ENCODE measurements around the gene EXPH5. TPM values are rescaled to one million over a fixed set of nuclear protein-coding genes. Genes with fewer than 3 reads are reported as not detected.
"Not testable (repeated sequence)": the region's sequence is repeated elsewhere in the genome, so short reads cannot be mapped to it uniquely, and the experiment has no call there.

EXPH5 gene, protein sequence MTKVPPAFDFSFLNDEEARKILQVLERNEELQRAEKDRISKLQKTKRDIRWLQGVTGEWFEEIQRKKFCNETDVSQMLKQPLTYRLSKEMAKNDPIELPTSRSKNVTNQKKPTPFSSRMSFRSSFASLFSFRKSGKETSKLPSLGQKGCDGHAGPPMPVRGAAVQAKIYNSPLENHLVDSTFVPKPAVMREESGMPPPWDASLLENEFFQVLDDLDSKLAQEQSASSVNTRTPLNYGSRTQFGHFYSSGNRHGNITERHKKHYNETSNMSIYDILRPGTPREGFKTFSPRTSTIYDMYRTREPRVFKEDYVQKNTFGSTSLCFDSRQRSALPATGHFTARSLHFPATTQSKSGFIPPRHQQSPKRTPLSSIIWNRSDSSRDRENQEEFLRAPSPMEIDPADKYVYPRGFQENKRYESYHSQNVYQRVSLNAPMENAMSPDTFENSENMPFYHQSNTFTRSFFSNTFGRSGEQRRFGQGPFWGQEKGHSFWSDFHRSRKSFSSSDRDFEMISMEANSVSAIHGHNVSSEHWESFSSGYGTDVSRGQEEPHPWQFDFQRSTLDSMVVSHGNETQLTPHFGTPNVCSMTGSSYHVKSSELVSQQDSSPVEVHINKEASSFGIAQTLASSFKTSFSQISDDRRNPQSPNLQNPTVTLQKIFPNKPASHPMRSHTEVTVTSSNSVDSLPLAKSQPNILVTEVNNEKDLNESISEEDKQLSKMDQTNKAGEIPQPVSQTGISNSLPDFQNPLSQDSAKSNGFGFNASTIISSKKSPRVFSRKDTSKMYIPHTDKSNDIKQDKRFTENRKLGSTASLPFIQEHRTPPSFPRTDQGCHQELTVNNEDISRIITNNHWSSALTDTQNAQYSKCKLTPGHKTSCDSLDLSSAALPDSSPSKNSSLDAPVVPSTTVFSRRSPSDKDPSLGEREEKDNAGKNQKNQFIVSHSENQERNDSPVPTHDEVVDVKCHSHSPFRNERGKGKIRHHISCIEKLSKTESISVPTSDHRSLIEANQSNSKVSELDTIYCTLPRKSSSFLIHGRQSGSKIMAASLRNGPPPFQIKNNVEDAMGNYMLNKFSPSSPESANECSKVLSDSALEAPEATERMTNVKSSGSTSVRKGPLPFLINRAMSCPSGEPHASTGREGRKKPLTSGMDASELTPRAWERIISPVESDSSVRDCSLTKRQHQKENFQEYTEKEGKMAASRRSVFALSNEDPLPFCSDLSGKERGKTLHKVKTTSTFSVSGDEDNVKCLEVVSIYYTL (N-terminal part only)
- total RNA-seq, result 0.09 TPM in 1 of 2 replicates, not detected in the other
- polyA plus RNA-seq, result 0.02 and 0.03 TPM in 2 replicates
- polyA plus RNA-seq (2011; cell fraction: cytosol; rRNA removed), result 0.01 TPM in 1 of 2 replicates, not detected in the other
- 0.03 TPM in 1 of 2 replicates, not detected in the other for polyA plus RNA-seq (2011; cell fraction: nucleus; rRNA removed)
- polyA plus RNA-seq (2012), result not detected in 2 replicates
- 0.02 and 0.12 TPM in 2 replicates for polyA minus RNA-seq
- polyA minus RNA-seq (2011; cell fraction: cytosol; rRNA and poly(A)+ RNA removed), result 2.3 TPM
- 0.10 and 0.24 TPM in 2 replicates for polyA minus RNA-seq (2011; cell fraction: nucleus; rRNA and poly(A)+ RNA removed)
- Bru-seq, nascent RNA, result percentile 15 among the genes with signal in this experiment
- percentile 16 among the genes with signal in this experiment for BruChase-seq, experiment 1, labeled RNA remaining after a 6-hour chase
- BruChase-seq, experiment 2, labeled RNA remaining after a 2-hour chase, result percentile 16 among the genes with signal in this experiment
- long read RNA-seq, result 0 reads

DNA sequence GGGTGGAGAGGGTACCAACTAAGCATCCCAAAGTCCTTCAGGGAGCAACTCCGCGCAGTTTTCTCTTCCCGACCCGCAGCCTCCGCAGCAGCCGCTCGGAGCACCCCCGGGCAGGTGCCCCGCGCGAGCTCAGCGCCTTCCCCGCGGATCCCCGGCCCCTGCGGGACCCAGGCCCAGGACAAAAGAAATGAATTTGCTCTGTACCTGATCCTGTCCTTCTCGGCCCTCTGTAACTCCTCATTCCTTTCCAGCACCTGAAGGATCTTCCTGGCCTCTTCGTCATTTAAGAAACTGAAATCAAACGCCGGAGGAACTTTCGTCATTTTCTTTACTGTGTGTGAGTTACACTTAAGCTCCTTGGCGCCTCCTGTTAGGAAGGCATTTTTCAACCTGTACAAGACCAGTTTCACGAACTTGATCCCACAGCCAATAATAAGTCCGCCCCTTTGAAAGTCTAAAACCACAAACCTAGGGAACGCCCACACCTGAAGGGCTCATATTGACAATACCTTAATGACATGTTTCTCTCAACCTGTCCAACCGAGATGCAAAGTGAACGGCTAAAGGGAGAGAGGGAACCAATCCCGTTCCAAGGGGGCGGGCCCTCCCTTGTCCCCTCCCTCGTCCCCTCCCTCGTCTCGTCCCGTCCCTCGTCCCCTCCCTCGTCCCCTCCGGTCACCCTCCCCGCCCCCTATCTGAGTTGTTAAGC, at the start of gene EXPH5:
Gene EXPH5, minus strand, starts transcription at position 555 of the 709 bp plus-strand sequence. Its CDS starts 232 bp downstream, at position 323.
- CTCF ChIA-PET, result interaction anchor here (0.5 to 1.9 kb wide), 5 partner anchors 14 to 476 kb away, joined by 3 to 6 read pairs (median 3); no protein-coding TSS in a partner anchor
- Histone ChIP-seq H3K36me3 (ENCODE audit: control insufficient read depth in 2 of 2, extremely low read depth in 1 of 2, insufficient read depth in 2 of 2, low read length in 2 of 2) (no peaks in the 10 kb centered on the region), H3K9ac (replicated peaks; ENCODE audit: extremely low read depth, insufficient read depth, low read length) (peak within 1 kb of the TSS; percentile 52), H3K4me1 (ENCODE audit: control insufficient read depth, extremely low read depth, insufficient read depth, low read length) (peaks cover 3% of the 10 kb centered on the region), H2AFZ (ENCODE audit: low read depth, low read length) (peak within 1 kb of the TSS; percentile 92), H3K9me3 (replicated peaks; ENCODE audit: control insufficient read depth, insufficient read depth, low read length) (no peaks in the 10 kb centered on the region), H3K4me3 (replicated peaks in 1 of 3; ENCODE audit: insufficient read depth in 1 of 3, low read depth in 1 of 3, low read length in 3 of 3) (peak within 1 kb of the TSS; percentile 47 to 96 (median 81)), H3K9me1 (replicated peaks; ENCODE audit: control insufficient read depth, extremely low read depth, insufficient read depth, low read length) (no peaks in the 10 kb centered on the region), H3K27ac (ENCODE audit: insufficient read depth, low read depth, low read length) (no peak within 1 kb of the TSS), H3K79me2 (ENCODE audit: control insufficient read depth, insufficient read depth, low read length) (no peaks in the 10 kb centered on the region), H3K27me3 (ENCODE audit: control insufficient read depth in 2 of 2, insufficient read depth in 2 of 2, low read length in 2 of 2) (peaks cover 24 to 35% of the 10 kb centered on the region in 2 experiments), H4K20me1 (replicated peaks; ENCODE audit: control insufficient read depth, extremely low read depth, insufficient read depth, low read length) (no peaks in the 10 kb centered on the region), H3K4me2 (ENCODE audit: insufficient read depth, low read length) (peak within 1 kb of the TSS; percentile 94)
- FAIRE-seq, result peak; percentile 88
- BruUV-seq (replicated peaks), result no TSS peak
- TF ChIP-seq GATA2 (IDR thresholded peaks at IDR 0.05; ENCODE audit: insufficient read depth, insufficient read length, low read depth, low read length) (no peak), EZH2 (IDR thresholded peaks at IDR 0.05; ENCODE audit: borderline replicate concordance, low read depth, low read length, severe bottlenecking) (peak; percentile 1)
- POLR2A ChIA-PET, result interaction anchor here (0.7 kb wide), 1 partner anchor 1384 kb away, joined by 12 read pairs; no protein-coding TSS in a partner anchor
- DNase-seq (ENCODE audit: low read depth, low spot score), result peak; percentile 80
- dilution Hi-C loops (cut with MboI; ENCODE audit: extremely low pct_ligation_motif_present, low sequenced_read_pairs), result no loop called here
- intact Hi-C loops (cut with micrococcal nuclease), result loop anchor here (1.0 to 5.0 kb wide), 4 partner anchors 23 to 371 kb away; partner anchors contain the start of genes ATM, C11orf65, NPAT and POGLUT3

DNA sequence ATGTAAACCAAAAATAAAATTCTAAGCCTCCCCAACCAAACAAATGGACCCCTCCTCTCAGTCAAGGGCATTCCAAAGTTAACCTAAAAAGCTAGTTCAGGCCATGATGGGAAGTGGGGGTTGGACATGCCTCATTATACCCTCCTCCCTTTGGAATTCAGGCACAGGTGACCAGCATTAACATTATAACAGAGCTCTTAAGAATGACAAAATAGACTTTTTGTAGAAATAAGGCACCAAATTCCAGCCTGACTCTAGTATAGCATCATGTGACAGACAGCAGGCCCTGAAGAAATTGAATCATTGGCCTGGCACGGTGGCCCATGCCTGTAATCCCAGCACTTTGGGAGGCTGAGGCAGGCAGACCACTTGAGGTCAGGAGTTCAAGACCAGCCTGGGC, 48.2 kb upstream of the EXPH5 start:
- H3K9ac ChIP-seq (replicated peaks; ENCODE audit: extremely low read depth, insufficient read depth, low read length); H3K4me2 ChIP-seq (ENCODE audit: insufficient read depth, low read length); H3K9me1 ChIP-seq (replicated peaks; ENCODE audit: control insufficient read depth, extremely low read depth, insufficient read depth, low read length); FAIRE-seq; H3K4me1 ChIP-seq (ENCODE audit: control insufficient read depth, extremely low read depth, insufficient read depth, low read length); H3K36me3 ChIP-seq (ENCODE audit: control insufficient read depth in 2 of 2, extremely low read depth in 1 of 2, insufficient read depth in 2 of 2, low read length in 2 of 2); H3K27me3 ChIP-seq (ENCODE audit: control insufficient read depth in 2 of 2, insufficient read depth in 2 of 2, low read length in 2 of 2); H3K4me3 ChIP-seq (replicated peaks in 1 of 3; ENCODE audit: insufficient read depth in 1 of 3, low read depth in 1 of 3, low read length in 3 of 3); DNase-seq (ENCODE audit: low read depth, low spot score); POLR2A ChIA-PET; H4K20me1 ChIP-seq (replicated peaks; ENCODE audit: control insufficient read depth, extremely low read depth, insufficient read depth, low read length); dilution Hi-C loops (cut with MboI; ENCODE audit: extremely low pct_ligation_motif_present, low sequenced_read_pairs); BruUV-seq (replicated peaks); H3K27ac ChIP-seq (ENCODE audit: insufficient read depth, low read depth, low read length); H3K9me3 ChIP-seq (replicated peaks; ENCODE audit: control insufficient read depth, insufficient read depth, low read length); H3K79me2 ChIP-seq (ENCODE audit: control insufficient read depth, insufficient read depth, low read length); H2AFZ ChIP-seq (ENCODE audit: low read depth, low read length): not testable (repeated sequence)
- CTCF ChIA-PET, result interaction anchor here (1.9 kb wide), 1 partner anchor 11 kb away, joined by 8 read pairs; no protein-coding TSS in a partner anchor
- intact Hi-C loops (cut with micrococcal nuclease), result loop anchor here (10.0 kb wide), 1 partner anchor 317 kb away; no protein-coding TSS in a partner anchor
